Activated naive CD4-positive, alpha-beta T cell treated with anti-CD3 and anti-CD28 coated beads, Interleukin-2, amount 50 U/mL, for 72 hours (primary cell): ENCODE data around the gene HSF2BP. TPM values are rescaled to one million over a fixed set of nuclear protein-coding genes. Genes with fewer than 3 reads are reported as not detected.

Experiments
- ATAC-seq, 2 donors: fragments of 150-1000 bp; cut with Tn5 transposase; 2 replicates each; pipeline ENCODE4 v1.10.0; 2021; ENCODE audit warnings: mild to moderate bottlenecking in 2 of 2, moderate library complexity in 2 of 2
- DNase-seq, 2 donors: peaks; one replicate each; pipeline ENCODE4 v3.0.0; 2021 to 2022; ENCODE audit warnings: low spot score in 2 of 2
- H3K27ac Mint-ChIP-seq, 2 donors: one replicate each; pipeline ENCODE4 v1.8.0; 2022; ENCODE audit warnings: mild to moderate bottlenecking in 2 of 2, mixed read lengths in 2 of 2
- H3K36me3 Mint-ChIP-seq, 2 donors: one replicate each; pipeline ENCODE4 v1.8.0; 2022; ENCODE audit warnings: mixed read lengths in 2 of 2
- H3K9me3 Mint-ChIP-seq, 2 donors: one replicate each; pipeline ENCODE4 v1.8.0; 2022; ENCODE audit warnings: mixed read lengths in 2 of 2
- total RNA-seq, 2 donors: library from RNA; stranded (reverse); gene quantifications; one replicate each; pipeline ENCODE4 v1.2.3, GENCODE V29; 2022

The HSF2BP gene
- total RNA-seq, 2 donors from 2014 or later, result 0.57 to 0.78 TPM

DNA sequence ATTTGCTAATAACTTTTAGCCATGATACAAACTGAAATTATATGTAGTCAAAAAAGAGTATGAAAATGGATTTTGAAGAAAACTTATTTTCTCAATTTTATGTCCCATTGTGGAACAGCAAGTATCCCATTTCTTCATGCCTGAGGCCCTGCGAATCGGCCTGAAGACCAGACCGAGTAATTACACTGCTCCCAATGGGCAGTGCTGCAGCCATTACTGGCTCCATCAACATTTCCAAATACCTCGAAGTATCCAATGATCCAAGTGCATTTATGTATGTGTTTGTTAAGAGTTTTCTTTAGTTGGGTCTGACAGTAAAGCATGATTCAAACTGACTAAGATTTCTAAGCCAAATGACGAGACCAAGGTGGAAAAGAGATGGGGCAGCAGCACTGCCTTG, 44.4 kb downstream of the HSF2BP start:
- Mint-ChIP-seq H3K27ac (no peak overlapping the region), H3K36me3 (peaks cover 2 to 8% of the 10 kb centered on the region in 2 donors)

GRCh38 chr21:43613755-43614638, 45.3 kb downstream of the HSF2BP start:
- DNase-seq (no peak), ATAC-seq (peak in 1 of 2 donors; percentile 63)
- no peaks in the 10 kb centered on the region for H3K9me3 Mint-ChIP-seq
- no peaks in the 10 kb centered on the region for H3K36me3 Mint-ChIP-seq
- peak overlapping the region in 1 of 2 donors; percentile 22 for H3K27ac Mint-ChIP-seq

More for the DNA sequence above, 44.4 kb downstream of the HSF2BP start:
- H3K9me3 Mint-ChIP-seq, result no peaks in the 10 kb centered on the region
- DNase-seq (no peak), ATAC-seq (no peak)

DNA sequence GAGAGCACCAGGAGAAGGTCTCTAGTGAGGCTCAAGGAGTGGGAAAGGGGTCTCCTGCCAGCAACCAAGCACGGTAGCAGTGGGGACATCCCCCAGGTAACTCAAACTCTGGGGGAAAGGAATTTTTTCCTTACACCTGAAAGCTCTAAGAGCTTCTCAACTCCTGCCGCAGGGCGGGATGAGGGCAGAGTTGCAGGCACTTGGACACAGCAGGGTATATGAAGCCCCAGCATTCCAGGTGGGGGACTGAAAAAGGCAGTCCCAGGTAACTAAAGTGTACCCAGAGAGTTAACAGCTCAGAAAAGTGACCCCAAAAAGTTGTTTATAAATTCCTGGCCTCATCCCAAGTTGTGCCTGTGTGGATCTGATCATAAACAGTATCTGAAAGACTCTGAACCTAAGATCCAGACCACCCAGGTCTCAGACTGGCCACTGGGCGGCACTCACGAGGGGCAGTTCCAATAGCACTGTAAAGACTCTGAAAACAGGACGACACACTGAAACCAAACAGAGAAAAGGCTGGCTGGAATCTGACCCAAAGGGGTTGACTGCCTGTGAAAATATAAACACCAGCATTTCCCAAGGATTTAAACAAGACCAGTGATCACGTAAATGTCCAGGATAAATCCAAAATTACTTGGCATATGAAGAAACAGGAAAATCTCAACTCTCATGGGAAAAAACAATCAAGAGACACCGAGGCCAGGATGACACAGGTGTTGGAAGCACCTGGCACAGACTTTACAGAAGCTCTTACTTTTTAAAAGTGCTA, 47.5 kb downstream of the HSF2BP start:
- no peak overlapping the region for H3K27ac Mint-ChIP-seq
- no peaks in the 10 kb centered on the region for H3K36me3 Mint-ChIP-seq
- no peaks in the 10 kb centered on the region for H3K9me3 Mint-ChIP-seq
- DNase-seq, result no peak
- ATAC-seq, result no peak

GRCh38 chr21:43609501-43610340, 49.6 kb downstream of the HSF2BP start:
- H3K9me3 Mint-ChIP-seq, result no peaks in the 10 kb centered on the region
- no peak overlapping the region for H3K27ac Mint-ChIP-seq
- no peak for DNase-seq
- no peak for ATAC-seq
- no peaks in the 10 kb centered on the region for H3K36me3 Mint-ChIP-seq

- H3K9me3 Mint-ChIP-seq, result no peaks in the 10 kb centered on the region
- no peak for ATAC-seq
- DNase-seq, result no peak
Measured at GRCh38 chr21:43608664-43609063, 50.6 kb downstream of the HSF2BP start.

GRCh38 chr21:43608225-43608624, 51.1 kb downstream of the HSF2BP start:
- no peak for ATAC-seq
- H3K9me3 Mint-ChIP-seq, result no peaks in the 10 kb centered on the region
- no peaks in the 10 kb centered on the region for H3K36me3 Mint-ChIP-seq
- no peak for DNase-seq
- no peak overlapping the region for H3K27ac Mint-ChIP-seq

More at GRCh38 chr21:43608664-43609063, 50.6 kb downstream of the HSF2BP start:
- no peak overlapping the region for H3K27ac Mint-ChIP-seq
- no peaks in the 10 kb centered on the region for H3K36me3 Mint-ChIP-seq

GRCh38 chr21:43605320-43606215, 53.7 kb downstream of the HSF2BP start:
- ATAC-seq, result no peak
- DNase-seq, result no peak
- H3K36me3 Mint-ChIP-seq, result no peaks in the 10 kb centered on the region
- no peaks in the 10 kb centered on the region for H3K9me3 Mint-ChIP-seq
- H3K27ac Mint-ChIP-seq, result no peak overlapping the region

- ATAC-seq, result peak in 1 of 2 donors; percentile 42
- Mint-ChIP-seq H3K36me3 (no peaks in the 10 kb centered on the region), H3K9me3 (no peaks in the 10 kb centered on the region), H3K27ac (no peak overlapping the region)
- DNase-seq, result no peak
Measured at GRCh38 chr21:43604505-43605204, 54.6 kb downstream of the HSF2BP start.

DNA sequence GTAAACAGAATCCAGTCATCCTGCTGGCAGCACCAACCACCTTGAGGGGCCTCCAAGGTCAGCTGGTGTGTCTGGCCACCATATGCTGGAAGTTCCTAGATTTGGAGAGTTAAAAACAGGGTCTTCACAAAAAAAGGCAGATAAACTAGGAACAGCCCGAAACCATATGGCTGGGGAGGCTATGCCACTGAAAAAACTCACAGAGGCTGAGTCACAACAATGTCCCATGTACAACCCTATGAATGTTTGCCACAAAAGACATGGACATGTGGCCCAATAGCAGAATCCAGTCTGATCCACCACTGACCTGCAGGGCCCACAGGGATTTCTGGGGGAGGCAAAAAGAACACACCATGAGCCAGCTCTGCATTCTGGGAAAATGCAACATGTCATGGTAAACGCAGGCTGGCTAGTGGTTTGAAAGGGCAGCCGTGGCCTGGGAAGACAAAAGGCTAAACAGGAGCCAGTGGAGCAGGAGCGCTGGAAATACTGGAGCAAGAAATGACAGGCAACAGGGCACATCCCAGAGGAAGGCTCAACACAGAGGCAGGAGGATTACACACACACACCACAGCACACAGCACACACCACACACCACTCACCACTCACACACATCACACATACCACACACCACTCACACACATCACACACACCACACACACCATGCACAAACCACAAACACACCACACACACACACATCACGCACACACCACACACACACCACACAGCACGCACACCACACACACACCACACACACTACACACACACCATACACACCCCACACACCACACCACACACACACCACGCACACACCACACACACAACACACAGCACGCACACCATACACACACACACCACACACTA, 55.4 kb downstream of the HSF2BP start:
- no peak overlapping the region for H3K27ac Mint-ChIP-seq
- H3K9me3 Mint-ChIP-seq, result no peaks in the 10 kb centered on the region
- H3K36me3 Mint-ChIP-seq, result no peaks in the 10 kb centered on the region
- ATAC-seq, result no peak
- DNase-seq, result no peak

DNA sequence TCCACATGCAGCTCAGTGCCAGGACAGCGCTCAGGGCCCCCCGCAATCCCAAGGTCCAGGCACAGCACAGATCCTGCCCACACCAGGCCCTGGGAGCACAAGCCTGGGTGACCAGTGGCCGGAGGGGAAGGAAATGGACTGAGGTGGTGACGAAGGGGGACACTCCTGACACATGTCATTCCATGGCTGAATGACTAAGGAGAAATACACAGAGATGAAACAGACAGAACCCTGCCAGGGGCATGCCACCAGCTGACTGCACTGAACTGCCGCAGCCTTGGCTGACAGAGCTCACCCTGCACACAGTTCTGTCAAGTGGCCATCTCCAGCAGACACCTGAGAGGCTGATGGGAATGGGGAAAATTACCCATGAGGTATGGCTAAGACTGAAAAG, 56.1 kb downstream of the HSF2BP start:
- no peak overlapping the region for H3K27ac Mint-ChIP-seq
- no peaks in the 10 kb centered on the region for H3K9me3 Mint-ChIP-seq
- ATAC-seq (no peak), DNase-seq (no peak)
- no peaks in the 10 kb centered on the region for H3K36me3 Mint-ChIP-seq

- Mint-ChIP-seq H3K36me3 (no peaks in the 10 kb centered on the region), H3K9me3 (no peaks in the 10 kb centered on the region), H3K27ac (no peak overlapping the region)
- ATAC-seq (peak; percentile 35 to 56), DNase-seq (no peak)
Measured at GRCh38 chr21:43602266-43603232, 56.7 kb downstream of the HSF2BP start.

DNA sequence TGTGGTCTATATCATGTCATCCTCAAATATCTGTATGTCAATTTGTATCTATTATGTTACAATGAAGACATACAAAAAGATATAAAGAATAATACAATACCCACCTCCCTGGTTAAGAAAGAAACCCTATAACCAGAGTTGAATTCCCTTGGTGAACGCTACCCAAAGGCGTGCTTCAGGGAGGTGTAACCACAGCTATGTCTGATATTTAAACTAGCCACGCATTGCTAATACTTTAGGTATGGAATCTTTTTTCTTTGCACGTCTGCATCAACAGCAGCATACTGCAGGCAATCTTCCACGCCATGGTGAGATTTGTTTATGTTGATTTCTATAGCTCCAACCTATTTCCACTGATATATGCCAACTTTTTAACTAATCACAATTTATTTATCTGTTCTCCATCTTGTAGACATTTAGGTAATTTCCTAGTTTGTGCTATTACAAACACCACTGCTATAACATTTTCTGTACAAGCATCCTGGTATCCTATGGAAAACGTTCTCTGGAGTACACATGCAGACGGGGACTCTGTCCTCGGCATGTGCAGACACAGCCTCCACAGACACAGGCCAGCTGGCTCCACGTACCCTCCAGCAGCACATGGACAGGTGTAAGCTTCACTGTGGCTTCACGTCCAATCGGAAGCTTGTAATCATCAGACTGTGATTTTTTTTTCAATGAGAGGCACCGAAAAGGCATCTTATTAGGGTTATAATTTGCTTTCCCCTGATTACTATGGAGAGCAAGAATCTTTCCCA, 58.5 kb downstream of the HSF2BP start:
- no peak for DNase-seq
- Mint-ChIP-seq H3K27ac (no peak overlapping the region), H3K36me3 (no peaks in the 10 kb centered on the region), H3K9me3 (no peaks in the 10 kb centered on the region)
- no peak for ATAC-seq

DNA sequence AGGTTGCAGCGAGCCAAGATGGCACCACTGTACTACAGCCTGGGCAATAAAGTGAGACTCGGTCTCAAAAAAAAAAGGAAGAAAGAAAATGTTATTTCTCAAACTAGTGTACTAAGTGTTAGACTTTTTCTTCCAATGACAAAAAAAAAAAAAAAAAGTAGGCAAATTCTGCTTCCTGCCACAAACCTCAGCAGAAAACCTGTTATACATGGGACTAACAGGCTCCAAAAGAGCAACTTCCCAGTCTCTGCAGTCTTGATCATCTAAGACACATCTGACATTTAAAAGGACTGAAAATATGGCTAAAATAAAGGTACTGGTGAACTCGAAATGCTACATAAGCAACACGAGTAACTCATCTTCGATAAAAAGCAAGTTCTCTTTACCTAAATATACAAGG, 59.6 kb downstream of the HSF2BP start:
- H3K9me3 Mint-ChIP-seq, result no peaks in the 10 kb centered on the region
- H3K36me3 Mint-ChIP-seq, result no peaks in the 10 kb centered on the region
- DNase-seq (no peak), ATAC-seq (no peak)
- H3K27ac Mint-ChIP-seq, result no peak overlapping the region
